Endodermal cell (in vitro differentiated cells): ENCODE data around the gene TMEM131L. TPM values are rescaled to one million over a fixed set of nuclear protein-coding genes. Genes with fewer than 3 reads are reported as not detected.

Experiments used
- DNase-seq: peaks from one replicate; pipeline ENCODE4 v3.0.0-alpha.2; 2017
- H3K27ac ChIP-seq: 2 replicates; pipeline ENCODE4 v1.5.1; 2013; ENCODE audit warnings: mild to moderate bottlenecking, low read depth, low read length, moderate library complexity
- H3K27me3 ChIP-seq: 2 replicates; pipeline ENCODE4 v1.6.1; 2013; ENCODE audit warnings: mild to moderate bottlenecking, low read length, moderate library complexity; ENCODE audit not compliant: insufficient read depth, control insufficient read depth, poor library complexity, severe bottlenecking
- H3K36me3 ChIP-seq: 2 replicates; pipeline ENCODE4 v1.7.0; 2013; ENCODE audit warnings: mild to moderate bottlenecking, low read length, moderate library complexity; ENCODE audit not compliant: control insufficient read depth, insufficient read depth
- H3K4me1 ChIP-seq: one replicate; pipeline ENCODE4 v1.7.0; 2013; ENCODE audit warnings: low read length; ENCODE audit not compliant: control insufficient read depth, insufficient read depth
- H3K4me3 ChIP-seq: 2 replicates; pipeline ENCODE4 v1.5.1; 2013; ENCODE audit warnings: mild to moderate bottlenecking, low read length, moderate library complexity
- H3K9ac ChIP-seq: 2 replicates; pipeline ENCODE4 v1.6.1; 2013; ENCODE audit warnings: mild to moderate bottlenecking, low read length, moderate library complexity; ENCODE audit not compliant: poor library complexity, severe bottlenecking; ENCODE audit errors: extremely low read depth
- H3K9me3 ChIP-seq: 2 replicates; pipeline ENCODE4 v1.6.1; 2013; ENCODE audit warnings: mild to moderate bottlenecking, low read length, moderate library complexity; ENCODE audit not compliant: control insufficient read depth
- H3K27ac Mint-ChIP-seq: 2 replicates; pipeline ENCODE4 v1.8.0; 2020; ENCODE audit warnings: mixed read lengths
- H3K27me3 Mint-ChIP-seq: 2 replicates; pipeline ENCODE4 v1.8.0; 2021; ENCODE audit warnings: mild to moderate bottlenecking, mixed read lengths; ENCODE audit not compliant: insufficient read depth
- H3K36me3 Mint-ChIP-seq: 2 replicates; pipeline ENCODE4 v1.8.0; 2020; ENCODE audit warnings: low read depth, mixed read lengths
- H3K4me1 Mint-ChIP-seq: 2 replicates; pipeline ENCODE4 v1.8.0; 2020; ENCODE audit warnings: mixed read lengths
- H3K4me3 Mint-ChIP-seq: 2 replicates; pipeline ENCODE4 v1.8.0; 2020; ENCODE audit warnings: mild to moderate bottlenecking, moderate library complexity, mixed read lengths
- H3K9me3 Mint-ChIP-seq: 2 replicates; pipeline ENCODE4 v1.8.0; 2020; ENCODE audit warnings: mild to moderate bottlenecking, mixed read lengths
- CTCF ChIP-seq: fragments of 200-600 bp; sonication (generic); conservative IDR thresholded peaks from 2 replicates; pipeline ENCODE4 v1.5.0; 2021; ENCODE audit warnings: antibody characterized with exemption, mild to moderate bottlenecking
- WGBS, 2 experiments: methylation state at CpG; one replicate each; pipeline versions ENCODE4 v1.1.5 to v1.1.7; 2013; ENCODE audit warnings: missing lambda C conversion rate in 2 of 2, mixed read lengths in 1 of 2; ENCODE audit not compliant: insufficient coverage in 1 of 2, insufficient read length in 1 of 2; 5-methylcytosine and 5-hydroxymethylcytosine counted together
- total RNA-seq, 2 donors: library from RNA; stranded (reverse); fragmentation: NEBNext Ultra II Directional in 1 of 2; extraction: Animal tissue kit (Norgen Biotek cat#: 25700) in 1 of 2; gene quantifications; 2 replicates in 1 of 2; 3 replicates in 1 of 2; pipeline ENCODE4 v1.2.1, GENCODE V29; 2021

Gene TMEM131L
- total RNA-seq, 2 donors from 2014 or later, result 6.2 to 10.8 TPM

- no peaks in the 10 kb centered on the region for H3K36me3 ChIP-seq
- no peaks in the 10 kb centered on the region for H3K27me3 ChIP-seq
- no peaks in the 10 kb centered on the region for H3K27me3 Mint-ChIP-seq
- no peak for TF ChIP-seq CTCF
- H3K36me3 Mint-ChIP-seq, result no peaks in the 10 kb centered on the region
- no peak overlapping the region for H3K4me3 ChIP-seq
- DNase-seq, result no peak
- H3K4me3 Mint-ChIP-seq, result no peak overlapping the region
- no peak overlapping the region for H3K9ac ChIP-seq
- WGBS, 2 experiments, result 86 to 92% methylated on average over 2 of the region's 2 CpGs
- H3K4me1 ChIP-seq, result no peaks in the 10 kb centered on the region
- H3K27ac Mint-ChIP-seq, result no peak overlapping the region
- H3K9me3 Mint-ChIP-seq, result no peaks in the 10 kb centered on the region
- H3K9me3 ChIP-seq, result no peaks in the 10 kb centered on the region
- no peak overlapping the region for H3K27ac ChIP-seq
- H3K4me1 Mint-ChIP-seq, result no peaks in the 10 kb centered on the region
Observed at GRCh38 chr4:153420361-153420760, 45.8 kb upstream of the TMEM131L start.

- Histone ChIP-seq H3K9me3 (no peaks in the 10 kb centered on the region), H3K27me3 (no peaks in the 10 kb centered on the region), H3K9ac (no peak overlapping the region), H3K4me3 (no peak overlapping the region), H3K27ac (no peak overlapping the region), H3K4me1 (no peaks in the 10 kb centered on the region), H3K36me3 (no peaks in the 10 kb centered on the region)
- Mint-ChIP-seq H3K36me3 (no peaks in the 10 kb centered on the region), H3K4me1 (no peaks in the 10 kb centered on the region), H3K9me3 (no peaks in the 10 kb centered on the region), H3K27ac (no peak overlapping the region), H3K27me3 (no peaks in the 10 kb centered on the region), H3K4me3 (no peak overlapping the region)
- no peak for DNase-seq
- TF ChIP-seq CTCF, result no peak
- 93 to 100% methylated on average over 1 to 3 of the region's 3 CpGs for WGBS, 2 experiments
Observed at GRCh38 chr4:153421941-153422340, 44.2 kb upstream of the TMEM131L start.

- H3K36me3 Mint-ChIP-seq, result no peaks in the 10 kb centered on the region
- no peak overlapping the region for H3K27ac Mint-ChIP-seq
- no peaks in the 10 kb centered on the region for H3K36me3 ChIP-seq
- no peak for DNase-seq
- no peak overlapping the region for H3K9ac ChIP-seq
- H3K4me3 Mint-ChIP-seq, result no peak overlapping the region
- H3K4me1 ChIP-seq, result no peaks in the 10 kb centered on the region
- H3K27me3 Mint-ChIP-seq, result no peaks in the 10 kb centered on the region
- no peaks in the 10 kb centered on the region for H3K9me3 Mint-ChIP-seq
- no peak overlapping the region for H3K4me3 ChIP-seq
- H3K9me3 ChIP-seq, result no peaks in the 10 kb centered on the region
- no peaks in the 10 kb centered on the region for H3K27me3 ChIP-seq
- no peak for TF ChIP-seq CTCF
- no peaks in the 10 kb centered on the region for H3K4me1 Mint-ChIP-seq
- 91% methylated on average over 4 of the region's 4 CpGs; no CpG with 5 or more reads in 1 of the 2 experiments for WGBS, 2 experiments
- no peak overlapping the region for H3K27ac ChIP-seq
Observed at GRCh38 chr4:153426207-153426885, 39.8 kb upstream of the TMEM131L start.
